WTC11 (cell line): ENCODE data around the gene TST. TPM values are rescaled to one million over a fixed set of nuclear protein-coding genes. Genes with fewer than 3 reads are reported as not detected.

Source experiments
- ATAC-seq: fragments of 200-7000 bp; cut with Tn5 transposase; 2 replicates; pipeline ENCODE4 v1.10.0; 2021; ENCODE audit warnings: mild to moderate bottlenecking, moderate library complexity
- CTCF ChIA-PET: fragments of 300-600 bp; sonication (Branson Sonifier 250); formaldehyde crosslinking; loops from one replicate; lab custom pipeline; 2021; ENCODE audit warnings: antibody characterized with exemption; lab: Charles Lee
- POLR2A ChIA-PET: fragments of 350-600 bp; sonication (Branson Sonifier 250); formaldehyde crosslinking; loops from one replicate; lab custom pipeline; 2021; ENCODE audit warnings: antibody characterized with exemption; lab: Charles Lee
- DNase-seq: peaks from one replicate; pipeline ENCODE4 v3.0.0; 2021; ENCODE audit warnings: low spot score
- H3K27ac Mint-ChIP-seq: 2 replicates; pipeline ENCODE4 v1.8.0; 2021; ENCODE audit warnings: mixed read lengths
- H3K27me3 Mint-ChIP-seq: 2 replicates; pipeline ENCODE4 v1.8.0; 2021; ENCODE audit warnings: low read depth, mild to moderate bottlenecking, moderate library complexity, mixed read lengths
- H3K36me3 Mint-ChIP-seq: 2 replicates; pipeline ENCODE4 v1.8.0; 2021; ENCODE audit warnings: mixed read lengths
- H3K4me1 Mint-ChIP-seq: 2 replicates; pipeline ENCODE4 v1.8.0; 2022; ENCODE audit warnings: mixed read lengths
- H3K4me3 Mint-ChIP-seq: 2 replicates; pipeline ENCODE4 v1.8.0; 2021; ENCODE audit warnings: mild to moderate bottlenecking, moderate library complexity, mixed read lengths
- H3K9me3 Mint-ChIP-seq: 2 replicates; pipeline ENCODE4 v1.8.0; 2021; ENCODE audit warnings: mixed read lengths
- IRF2 ChIP-seq: sonication (generic); formaldehyde crosslinking; IDR thresholded peaks from 2 replicates; pipeline ENCODE4 v1.8.0; 2022; ENCODE audit warnings: low read depth, missing genetic modification reagents, borderline replicate concordance
- JUN ChIP-seq: sonication (generic); formaldehyde crosslinking; IDR thresholded peaks from 2 replicates; pipeline ENCODE4 v1.8.0; 2023; ENCODE audit warnings: mild to moderate bottlenecking, missing genetic modification reagents
- NR3C1 ChIP-seq: sonication (generic); formaldehyde crosslinking; conservative IDR thresholded peaks from 2 replicates; pipeline ENCODE4 v1.8.1; 2023; ENCODE audit warnings: low read depth, mild to moderate bottlenecking, missing genetic modification reagents
- SOX15 ChIP-seq: fragments of 250-450 bp; sonication (Bioruptor Pico); IDR thresholded peaks from 2 replicates; pipeline ENCODE4 v1.9.0; 2021; ENCODE audit warnings: mild to moderate bottlenecking
- TEAD1 ChIP-seq: sonication (generic); formaldehyde crosslinking; IDR thresholded peaks from 2 replicates; pipeline ENCODE4 v1.8.0; 2022; ENCODE audit warnings: mild to moderate bottlenecking, missing genetic modification reagents
- USF1 ChIP-seq: sonication (generic); formaldehyde crosslinking; IDR thresholded peaks from 2 replicates; pipeline ENCODE4 v1.8.0; 2022; ENCODE audit warnings: mild to moderate bottlenecking, missing genetic modification reagents
- ZBTB43 ChIP-seq: sonication (generic); formaldehyde crosslinking; IDR thresholded peaks from 2 replicates; pipeline ENCODE4 v1.8.1; 2023; ENCODE audit warnings: mild to moderate bottlenecking, missing genetic modification reagents
- ZMAT4 ChIP-seq: fragments of 250-450 bp; sonication (Bioruptor Pico); IDR thresholded peaks from 2 replicates; pipeline ENCODE4 v1.9.0; 2021; ENCODE audit warnings: mild to moderate bottlenecking
- ZNF121 ChIP-seq: sonication (generic); formaldehyde crosslinking; IDR thresholded peaks from 2 replicates; pipeline ENCODE4 v1.8.0; 2023; ENCODE audit warnings: missing genetic modification reagents
- ZNF232 ChIP-seq: sonication (generic); formaldehyde crosslinking; IDR thresholded peaks from 2 replicates; pipeline ENCODE4 v1.8.0; 2022; ENCODE audit warnings: mild to moderate bottlenecking, missing genetic modification reagents
- ZNF263 ChIP-seq: sonication (generic); formaldehyde crosslinking; IDR thresholded peaks from 2 replicates; pipeline ENCODE4 v1.8.1; 2022; ENCODE audit warnings: low read depth, mild to moderate bottlenecking, moderate library complexity, missing genetic modification reagents
- ZNF512 ChIP-seq: sonication (generic); formaldehyde crosslinking; IDR thresholded peaks from 2 replicates; pipeline ENCODE4 v1.8.1; 2022; ENCODE audit warnings: missing genetic modification reagents, borderline replicate concordance
- ZNF671 ChIP-seq: fragments of 250-450 bp; sonication (Bioruptor Pico); IDR thresholded peaks from 2 replicates; pipeline ENCODE4 v1.8.0; 2021; ENCODE audit warnings: mild to moderate bottlenecking
- total RNA-seq: library from RNA; stranded (reverse); gene quantifications from 3 replicates; pipeline ENCODE4 v1.2.3, GENCODE V29; 2021

The TST gene
- total RNA-seq, 1 experiment from 2014 or later = 24.4 TPM

GRCh38 chr22:37037669-37038068 lies 18.4 kb upstream of the TST start (continued):
- TF ChIP-seq NR3C1 (no peak), ZMAT4 (no peak), IRF2 (CRISPR knock-in tag) (no peak), ZNF232 (no peak), ZNF671 (CRISPR knock-in tag) (no peak), TEAD1 (CRISPR knock-in tag) (no peak), SOX15 (CRISPR knock-in tag) (no peak), ZNF512 (CRISPR knock-in tag) (no peak)
- TF ChIP-seq, all 79 proteins: peak for 0

GRCh38 chr22:37036655-37037377 lies 17.6 kb upstream of the TST start:
- POLR2A ChIA-PET = no interaction called here
- no peak for DNase-seq
- Mint-ChIP-seq H3K27me3 (peaks cover 11% of the 10 kb centered on the region), H3K36me3 (no peaks in the 10 kb centered on the region), H3K9me3 (no peaks in the 10 kb centered on the region), H3K4me1 (peaks cover 29% of the 10 kb centered on the region), H3K27ac (no peak overlapping the region), H3K4me3 (no peak overlapping the region)
- TF ChIP-seq ZBTB43 (CRISPR knock-in tag) = no peak
- peak; percentile 46; the same call in 1 of the 2 replicates for TF ChIP-seq ZNF121 (CRISPR knock-in tag)
- CTCF ChIA-PET = interaction anchor here (0.6 to 2.5 kb wide), 4 partner anchors 10 to 109 kb away, joined by 3 to 9 read pairs (median 4); no protein-coding TSS in a partner anchor
- no peak for ATAC-seq

- no peak for ATAC-seq
- Mint-ChIP-seq H3K9me3 (no peaks in the 10 kb centered on the region), H3K27ac (no peak overlapping the region), H3K36me3 (no peaks in the 10 kb centered on the region), H3K27me3 (peaks cover 8% of the 10 kb centered on the region)
- CTCF ChIA-PET = interaction anchor here (1.9 kb wide), 1 partner anchor 10 kb away, joined by 7 read pairs; no protein-coding TSS in a partner anchor
- DNase-seq = no peak
- POLR2A ChIA-PET = no interaction called here
- TF ChIP-seq ZNF263 (no peak), USF1 (CRISPR knock-in tag) (no peak), JUN (CRISPR knock-in tag) (no peak), SOX15 (CRISPR knock-in tag) (no peak)
- TF ChIP-seq, all 79 proteins: peak for 0
- H3K4me3 Mint-ChIP-seq = no peak overlapping the region
- H3K4me1 Mint-ChIP-seq = peaks cover 31% of the 10 kb centered on the region
These were observed 14.6 kb upstream of the TST start for GRCh38 chr22:37033605-37034430.
